H1 (cell line): ENCODE measurements around the gene GRIA1. TPM values are rescaled to one million over a fixed set of nuclear protein-coding genes. Genes with fewer than 3 reads are reported as not detected.

Experiments
- CTCF ChIA-PET: fragments of 300-600 bp; sonication (Branson Sonifier 250); formaldehyde crosslinking; loops from one replicate; lab custom pipeline; 2021; ENCODE audit not compliant: partially characterized antibody; lab: Charles Lee
- POLR2A ChIA-PET: fragments of 300-600 bp; sonication (Branson Sonifier 250); formaldehyde crosslinking; loops from one replicate; lab custom pipeline; 2021; ENCODE audit warnings: inconsistent platforms; ENCODE audit not compliant: partially characterized antibody; lab: Charles Lee
- DNase-seq, 2 experiments: peaks; one replicate each; pipeline versions ENCODE4 v3.0.0 to v3.0.0-alpha.2; 2010 to 2022; ENCODE audit warnings: low spot score in 2 of 2, low read depth in 1 of 2, mixed read lengths in 1 of 2
- FAIRE-seq: peaks from 2 replicates; lab custom pipeline; 2011; peaks lifted over from hg19 to GRCh38; lab: Jason Lieb, UNC
- H2AFZ ChIP-seq: 2 replicates; pipeline ENCODE4 v1.8.1; 2012; ENCODE audit warnings: low read length, inconsistent platforms
- H2AK5ac ChIP-seq: 2 replicates; pipeline ENCODE4 v1.6.1; 2013; ENCODE audit warnings: low read depth, low read length
- H2BK120ac ChIP-seq: replicated peaks from 2 replicates; pipeline ENCODE3; 2013; ENCODE audit warnings: low read depth, low read length, inconsistent platforms
- H2BK12ac ChIP-seq: 2 replicates; pipeline ENCODE4 v1.6.1; 2013; ENCODE audit warnings: low read depth, low read length
- H2BK15ac ChIP-seq: 2 replicates; pipeline ENCODE4 v1.6.1; 2013; ENCODE audit warnings: low read length
- H2BK20ac ChIP-seq: 2 replicates; pipeline ENCODE4 v1.6.1; 2013; ENCODE audit warnings: low read length
- H2BK5ac ChIP-seq: 2 replicates; pipeline ENCODE4 v1.6.1; 2013; ENCODE audit warnings: low read depth, low read length
- H3K14ac ChIP-seq: 2 replicates; pipeline ENCODE4 v1.6.1; 2013; ENCODE audit warnings: inconsistent platforms; ENCODE audit not compliant: insufficient read length
- H3K18ac ChIP-seq: 2 replicates; pipeline ENCODE4 v1.6.1; 2013; ENCODE audit warnings: low read length; ENCODE audit errors: extremely low read depth
- H3K23ac ChIP-seq: 2 replicates; pipeline ENCODE4 v1.6.1; 2013; ENCODE audit warnings: inconsistent platforms; ENCODE audit not compliant: insufficient read length
- H3K23me2 ChIP-seq: 2 replicates; pipeline ENCODE4 v1.6.1; 2013; ENCODE audit warnings: low read depth, low read length
- H3K27ac ChIP-seq: 2 replicates; pipeline ENCODE4 v1.6.1; 2011; ENCODE audit warnings: low read depth, low read length, inconsistent platforms
- H3K27me3 ChIP-seq, 4 experiments: replicated peaks in 1 of 4; 1 replicate in 1 of 4; 2 replicates in 3 of 4; pipeline versions ENCODE4 v1.6.1 to v1.8.1; 2011 to 2013; ENCODE audit warnings: low read length in 3 of 4, mild to moderate bottlenecking in 3 of 4, inconsistent platforms in 2 of 4, mixed read lengths in 2 of 4, moderate library complexity in 1 of 4; ENCODE audit not compliant: control insufficient read depth in 3 of 4, insufficient read depth in 3 of 4; ENCODE audit errors: extremely low read depth in 1 of 4
- H3K36me3 ChIP-seq, 4 experiments: 2 replicates each; pipeline versions ENCODE4 v1.6.1 to v1.8.1; 2011 to 2013; ENCODE audit warnings: mild to moderate bottlenecking in 4 of 4, low read length in 3 of 4, moderate library complexity in 2 of 4, control low read depth in 1 of 4, inconsistent platforms in 1 of 4; ENCODE audit not compliant: insufficient read depth in 4 of 4, control insufficient read depth in 2 of 4
- H3K4ac ChIP-seq: replicated peaks from 2 replicates; pipeline ENCODE3; 2013; ENCODE audit warnings: low read length, low read depth, mixed read lengths, inconsistent platforms; ENCODE audit not compliant: insufficient read length
- H3K4me1 ChIP-seq, 4 experiments: replicated peaks in 1 of 4; 1 replicate in 1 of 4; 2 replicates in 3 of 4; pipeline versions ENCODE4 v1.6.1 to v1.8.1; 2011 to 2013; ENCODE audit warnings: low read length in 3 of 4, inconsistent platforms in 2 of 4, mixed read lengths in 1 of 4; ENCODE audit not compliant: insufficient read depth in 4 of 4, control insufficient read depth in 3 of 4
- H3K4me2 ChIP-seq, 2 experiments: 2 replicates each; pipeline versions ENCODE4 v1.6.1 to v1.8.1; 2011 to 2013; ENCODE audit warnings: low read depth in 2 of 2, low read length in 2 of 2, control low read depth in 1 of 2, inconsistent platforms in 1 of 2, mild to moderate bottlenecking in 1 of 2; ENCODE audit not compliant: insufficient read depth in 1 of 2
- H3K4me3 ChIP-seq, 4 experiments: fragments of 200-600, 300-600 bp in 1 of 4; sonication (generic), shearing (Covaris generic), sonication (Bioruptor Twin) in 1 of 4; 2 replicates each; pipeline versions ENCODE4 v1.5.1 to v1.8.1; 2011 to 2016; ENCODE audit warnings: low read length in 4 of 4, low read depth in 3 of 4, control low read depth in 2 of 4, inconsistent platforms in 2 of 4, mild to moderate bottlenecking in 2 of 4, mixed read lengths in 1 of 4, moderate library complexity in 1 of 4; ENCODE audit not compliant: insufficient read depth in 2 of 4; ENCODE audit errors: extremely low read depth in 1 of 4
- H3K56ac ChIP-seq: replicated peaks from 2 replicates; pipeline ENCODE3; 2013; ENCODE audit warnings: low read depth, mild to moderate bottlenecking, mixed read lengths, low read length, inconsistent platforms; ENCODE audit not compliant: insufficient read length
- H3K79me1 ChIP-seq: 2 replicates; pipeline ENCODE4 v1.6.1; 2013; ENCODE audit warnings: low read depth, low read length, control low read depth
- H3K79me2 ChIP-seq, 2 experiments: 2 replicates each; pipeline versions ENCODE4 v1.6.1 to v1.8.1; 2012 to 2013; ENCODE audit warnings: low read length in 2 of 2, mild to moderate bottlenecking in 2 of 2, inconsistent platforms in 1 of 2; ENCODE audit not compliant: insufficient read depth in 2 of 2, control insufficient read depth in 1 of 2
- H3K9ac ChIP-seq, 4 experiments: replicated peaks in 1 of 4; 1 replicate in 1 of 4; 2 replicates in 3 of 4; pipeline versions ENCODE4 v1.6.1 to v1.8.1; 2011 to 2013; ENCODE audit warnings: low read depth in 3 of 4, low read length in 3 of 4, control low read depth in 2 of 4, mild to moderate bottlenecking in 2 of 4, moderate library complexity in 2 of 4, inconsistent platforms in 1 of 4; ENCODE audit errors: extremely low read depth in 1 of 4
- H3K9me3 ChIP-seq, 2 experiments: 2 replicates each; pipeline versions ENCODE4 v1.6.1 to v1.8.1; 2012 to 2013; ENCODE audit warnings: mild to moderate bottlenecking in 2 of 2, moderate library complexity in 2 of 2, control low read depth in 1 of 2, inconsistent platforms in 1 of 2, low read depth in 1 of 2, low read length in 1 of 2, mixed read lengths in 1 of 2; ENCODE audit not compliant: insufficient read depth in 2 of 2
- H4K20me1 ChIP-seq, 2 experiments: replicated peaks in 1 of 2; 2 replicates each; pipeline versions ENCODE3 to v1.8.1; 2011 to 2013; ENCODE audit warnings: inconsistent platforms in 2 of 2, low read length in 2 of 2, mild to moderate bottlenecking in 1 of 2; ENCODE audit not compliant: insufficient read depth in 2 of 2, control insufficient read depth in 1 of 2
- H4K5ac ChIP-seq: 2 replicates; pipeline ENCODE4 v1.6.1; 2013; ENCODE audit warnings: low read length, low read depth, mixed read lengths, inconsistent platforms; ENCODE audit not compliant: insufficient read length
- H4K8ac ChIP-seq: 2 replicates; pipeline ENCODE4 v1.8.0; 2013; ENCODE audit warnings: mild to moderate bottlenecking, moderate library complexity, low read length, inconsistent platforms; ENCODE audit not compliant: insufficient read depth; ENCODE audit errors: extremely low read depth
- H4K91ac ChIP-seq: replicated peaks from 2 replicates; pipeline ENCODE3; 2013; ENCODE audit warnings: low read length, mixed read lengths, inconsistent platforms; ENCODE audit not compliant: insufficient read length
- EP300 ChIP-seq, 2 experiments: IDR thresholded peaks; 1 replicate in 1 of 2; 2 replicates in 1 of 2; pipeline ENCODE4 v1.6.1; 2011 to 2012; ENCODE audit warnings: low read depth in 2 of 2, low read length in 2 of 2, mild to moderate bottlenecking in 2 of 2, borderline replicate concordance in 1 of 2, inconsistent platforms in 1 of 2, moderate library complexity in 1 of 2
- MAFK ChIP-seq: IDR thresholded peaks from 2 replicates; pipeline ENCODE4 v1.6.1; 2012; ENCODE audit warnings: low read depth, mild to moderate bottlenecking, improper control_type of control experiment, low read length
- SAP30 ChIP-seq: fragments of 300-600 bp; sonication (generic); IDR thresholded peaks from 2 replicates; pipeline ENCODE4 v1.7.1; 2012; ENCODE audit warnings: low read length, moderate library complexity, mild to moderate bottlenecking, inconsistent platforms; ENCODE audit not compliant: insufficient read depth, insufficient replicate concordance
- SP1 ChIP-seq: IDR thresholded peaks from 2 replicates; pipeline ENCODE4 v1.6.1; 2011; ENCODE audit warnings: low read depth, low read length
- TAF1 ChIP-seq: IDR thresholded peaks from 2 replicates; pipeline ENCODE4 v1.6.1; 2011; ENCODE audit warnings: mild to moderate bottlenecking, low read depth, low read length
- polyA plus RNA-seq, 7 experiments: library from polyadenylated mRNA; depleted of rRNA in 3 of 7; stranded (reverse) in 5 of 7; unstranded in 2 of 7; fragments of >200 nt in 5 of 7; fragments of 200-250 nt in 2 of 7; gene quantifications; 1 replicate in 5 of 7; 2 replicates in 1 of 7; 4 replicates in 1 of 7; pipeline versions ENCODE4 v1.2.1 to v1.2.3, GENCODE V29; 2011 to 2013; ENCODE audit warnings: missing spikeins in 2 of 7, mixed read lengths in 2 of 7
- total RNA-seq: library from RNA; stranded (reverse); fragmentation: NEBNext Ultra II Directional; extraction: Animal tissue kit (Norgen Biotek cat#: 25700); gene quantifications from 2 replicates; pipeline ENCODE4 v1.2.1, GENCODE V29; 2021

The GRIA1 gene
- total and polyA plus RNA-seq, 2 of the 8 experiments (the other 6 are each of a cell fraction or from before 2014, with no cell fraction given) = 0.97 to 2.5 TPM

DNA sequence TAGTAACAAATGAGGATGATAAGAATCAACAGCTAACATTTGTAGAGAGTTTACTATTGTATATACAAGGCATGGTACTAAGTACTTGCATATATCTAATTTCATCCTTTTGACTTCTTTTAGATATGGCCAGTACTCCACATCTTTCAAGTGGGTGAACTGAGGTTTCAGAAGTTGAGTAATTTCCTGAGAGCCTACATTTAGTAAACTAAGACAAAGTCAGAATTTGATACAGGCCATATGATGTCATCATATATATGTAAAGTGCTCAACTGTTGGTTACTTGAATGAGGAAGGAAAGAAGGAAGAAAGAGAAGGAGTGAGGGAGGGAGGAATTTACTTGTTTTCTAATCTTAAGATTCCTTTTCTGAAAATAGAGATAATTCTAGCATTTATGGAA, 52.8 kb downstream of the GRIA1 start:
- Histone ChIP-seq H3K4ac (no peak overlapping the region), H4K8ac (no peak overlapping the region), H2BK20ac (no peak overlapping the region), H3K27ac (no peak overlapping the region), H3K23me2 (no peaks in the 10 kb centered on the region), H4K91ac (no peak overlapping the region), H3K56ac (no peak overlapping the region), H3K4me3 (no peak overlapping the region), H2BK15ac (no peak overlapping the region), H3K18ac (no peak overlapping the region), H4K20me1 (no peaks in the 10 kb centered on the region), H3K36me3 (no peaks in the 10 kb centered on the region), H4K5ac (no peak overlapping the region), H3K23ac (no peak overlapping the region), H2AFZ (no peak overlapping the region), H3K9ac (no peak overlapping the region), H2BK5ac (no peak overlapping the region), H3K4me1 (no peaks in the 10 kb centered on the region; a peak in 1 of 7 replicates), H2AK5ac (no peak overlapping the region), H3K79me1 (no peaks in the 10 kb centered on the region), H3K79me2 (no peaks in the 10 kb centered on the region), H2BK12ac (no peak overlapping the region), H3K27me3 (no peaks in the 10 kb centered on the region), H3K14ac (no peak overlapping the region), H2BK120ac (no peak overlapping the region), H3K4me2 (no peak overlapping the region), H3K9me3 (no peaks in the 10 kb centered on the region)
- CTCF ChIA-PET = interaction anchor here (0.7 to 1.4 kb wide), 2 partner anchors 25 to 848 kb away, joined by 3 read pairs; no protein-coding TSS in a partner anchor
- TF ChIP-seq MAFK (no peak), TAF1 (no peak), SP1 (no peak), EP300 (IDR thresholded peaks at IDR 0.05; ENCODE audit: borderline replicate concordance in 1 of 2, low read depth in 2 of 2, low read length in 2 of 2) (no peak), SAP30 (no peak)
- POLR2A ChIA-PET = no interaction called here
- FAIRE-seq = no peak
- no peak for DNase-seq
